ENCODE results near the gene PRAMEF20.

Gene PRAMEF20

DNA sequence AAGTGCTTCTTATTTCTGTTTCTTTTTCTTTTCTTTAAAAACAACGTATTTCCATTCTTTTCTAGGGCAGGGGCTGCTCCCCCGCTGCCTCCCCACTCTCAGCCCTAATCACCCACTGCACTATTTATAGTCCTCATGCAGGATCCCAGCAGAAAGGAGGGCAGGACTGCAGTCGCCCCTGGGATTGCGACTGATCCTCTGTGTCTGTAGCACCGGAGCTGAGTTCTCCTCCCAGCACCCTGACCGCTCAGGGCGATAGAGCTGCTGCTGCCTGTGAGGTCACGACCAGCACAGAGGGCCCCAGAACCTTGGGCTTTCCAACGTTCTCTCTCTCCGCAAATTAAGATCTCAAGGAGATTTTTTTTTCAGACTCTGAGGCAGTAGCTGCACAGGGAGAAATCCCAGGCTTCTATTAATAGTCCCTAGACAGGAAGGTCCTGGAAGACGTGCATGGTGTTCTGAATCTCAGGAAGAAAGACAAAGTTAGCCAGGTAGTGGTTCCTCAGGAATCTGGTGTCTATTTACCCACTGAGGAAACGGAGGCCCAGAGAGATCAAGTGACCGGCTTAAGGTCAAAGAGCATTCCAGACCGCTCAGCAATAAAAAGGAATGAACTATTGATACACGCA, 46.8 kb downstream of the PRAMEF20 start:
- Histone ChIP-seq H4K20me1 (ENCODE audit: insufficient read depth, low read length) (no peaks in the 10 kb centered on the region), H3K4me2 (ENCODE audit: low read length) (no peak overlapping the region), H3K9me3 (ENCODE audit: low read length) (no peaks in the 10 kb centered on the region), H3K27ac (ENCODE audit: low read depth, low read length, poor library complexity, severe bottlenecking) (no peak overlapping the region), H3K4me1 (ENCODE audit: insufficient read depth, low read length, severe bottlenecking) (no peaks in the 10 kb centered on the region), H3K9me2 (ENCODE audit: low read depth, low read length) (no peaks in the 10 kb centered on the region), H3K36me3 (ENCODE audit: insufficient read depth, low read length) (no peaks in the 10 kb centered on the region), H3K79me2 (ENCODE audit: insufficient read depth, low read length) (no peaks in the 10 kb centered on the region), H3K9ac (ENCODE audit: low read length) (no peak overlapping the region), H2AFZ (ENCODE audit: low read length) (no peak overlapping the region), H3K27me3 (ENCODE audit: insufficient read depth, low read length) (no peaks in the 10 kb centered on the region), H3K4me3 (ENCODE audit: low read depth, low read length, poor library complexity, severe bottlenecking) (no peak overlapping the region), H3F3A (ENCODE audit: insufficient read depth, low read length) (no peaks in the 10 kb centered on the region)
- TF ChIP-seq EZH2 (IDR thresholded peaks at IDR 0.05; ENCODE audit: borderline replicate concordance, low read length) = no peak
- TF ChIP-seq, protein P1, sequence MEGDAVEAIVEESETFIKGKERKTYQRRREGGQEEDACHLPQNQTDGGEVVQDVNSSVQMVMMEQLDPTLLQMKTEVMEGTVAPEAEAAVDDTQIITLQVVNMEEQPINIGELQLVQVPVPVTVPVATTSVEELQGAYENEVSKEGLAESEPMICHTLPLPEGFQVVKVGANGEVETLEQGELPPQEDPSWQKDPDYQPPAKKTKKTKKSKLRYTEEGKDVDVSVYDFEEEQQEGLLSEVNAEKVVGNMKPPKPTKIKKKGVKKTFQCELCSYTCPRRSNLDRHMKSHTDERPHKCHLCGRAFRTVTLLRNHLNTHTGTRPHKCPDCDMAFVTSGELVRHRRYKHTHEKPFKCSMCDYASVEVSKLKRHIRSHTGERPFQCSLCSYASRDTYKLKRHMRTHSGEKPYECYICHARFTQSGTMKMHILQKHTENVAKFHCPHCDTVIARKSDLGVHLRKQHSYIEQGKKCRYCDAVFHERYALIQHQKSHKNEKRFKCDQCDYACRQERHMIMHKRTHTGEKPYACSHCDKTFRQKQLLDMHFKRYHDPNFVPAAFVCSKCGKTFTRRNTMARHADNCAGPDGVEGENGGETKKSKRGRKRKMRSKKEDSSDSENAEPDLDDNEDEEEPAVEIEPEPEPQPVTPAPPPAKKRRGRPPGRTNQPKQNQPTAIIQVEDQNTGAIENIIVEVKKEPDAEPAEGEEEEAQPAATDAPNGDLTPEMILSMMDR (IDR thresholded peaks at IDR 0.05; ENCODE audit: low read length) = no peak

DNA sequence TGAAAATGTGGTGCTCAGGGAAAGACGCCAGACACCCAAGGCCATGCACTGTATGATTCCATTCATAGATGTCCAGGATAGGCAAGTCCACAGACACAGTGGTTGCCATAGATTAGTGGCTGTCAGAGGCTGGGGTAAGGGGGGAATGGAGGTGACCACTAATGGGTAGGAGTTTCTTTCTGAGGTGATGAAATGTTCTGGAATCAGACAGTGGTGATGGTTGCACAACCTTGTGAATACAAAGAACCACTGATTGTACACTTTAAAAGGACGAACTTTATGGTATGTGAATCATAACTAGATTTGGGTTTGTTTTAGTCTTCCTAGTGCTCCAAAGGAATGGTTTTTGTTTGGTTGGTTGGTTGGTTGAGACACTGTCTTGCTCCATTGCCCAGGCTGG, 51.7 kb downstream of the PRAMEF20 start:
- Histone ChIP-seq H3K4me2 (ENCODE audit: low read length) (no peak overlapping the region), H3K4me1 (ENCODE audit: insufficient read depth, low read length, severe bottlenecking) (no peaks in the 10 kb centered on the region), H2AFZ (ENCODE audit: low read length) (no peak overlapping the region), H4K20me1 (ENCODE audit: insufficient read depth, low read length) (no peaks in the 10 kb centered on the region), H3K9me2 (ENCODE audit: low read depth, low read length) (no peaks in the 10 kb centered on the region), H3K9ac (ENCODE audit: low read length) (no peak overlapping the region), H3F3A (ENCODE audit: insufficient read depth, low read length) (no peaks in the 10 kb centered on the region), H3K27ac (ENCODE audit: low read depth, low read length, poor library complexity, severe bottlenecking) (no peak overlapping the region), H3K27me3 (ENCODE audit: insufficient read depth, low read length) (no peaks in the 10 kb centered on the region), H3K4me3 (ENCODE audit: low read depth, low read length, poor library complexity, severe bottlenecking) (no peak overlapping the region), H3K36me3 (ENCODE audit: insufficient read depth, low read length) (no peaks in the 10 kb centered on the region), H3K79me2 (ENCODE audit: insufficient read depth, low read length) (no peaks in the 10 kb centered on the region), H3K9me3 (ENCODE audit: low read length) (no peaks in the 10 kb centered on the region)
- TF ChIP-seq, protein P1 (IDR thresholded peaks at IDR 0.05; ENCODE audit: low read length) = no peak
- no peak for TF ChIP-seq EZH2 (IDR thresholded peaks at IDR 0.05; ENCODE audit: borderline replicate concordance, low read length)

DNA sequence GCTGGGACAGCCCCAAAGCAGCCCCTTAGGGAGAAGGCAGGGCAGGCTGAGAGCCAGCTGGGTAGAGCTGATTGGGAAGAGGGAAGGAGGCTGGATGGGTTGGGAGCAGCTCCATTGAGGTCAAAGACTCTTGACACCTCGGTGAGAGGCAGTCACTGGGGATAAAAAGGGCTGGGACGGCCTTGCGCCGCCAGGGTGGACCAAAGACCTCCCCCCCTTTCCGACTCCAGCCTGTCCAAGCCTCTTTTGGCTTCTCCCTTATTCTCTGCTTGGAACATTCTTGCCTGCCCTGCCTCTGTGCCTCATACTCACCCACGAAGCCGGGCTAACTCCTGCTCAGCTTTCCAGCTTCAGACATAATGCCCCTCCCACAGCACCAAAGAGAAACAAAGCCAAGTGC, 52.4 kb downstream of the PRAMEF20 start:
- H3K79me2 ChIP-seq (ENCODE audit: insufficient read depth, low read length) = no peaks in the 10 kb centered on the region
- no peaks in the 10 kb centered on the region for H4K20me1 ChIP-seq (ENCODE audit: insufficient read depth, low read length)
- no peak for TF ChIP-seq EZH2 (IDR thresholded peaks at IDR 0.05; ENCODE audit: borderline replicate concordance, low read length)
- TF ChIP-seq, protein P1 (IDR thresholded peaks at IDR 0.05; ENCODE audit: low read length) = no peak
- H3K27ac ChIP-seq (ENCODE audit: low read depth, low read length, poor library complexity, severe bottlenecking) = no peak overlapping the region
- H3K36me3 ChIP-seq (ENCODE audit: insufficient read depth, low read length) = no peaks in the 10 kb centered on the region
- no peaks in the 10 kb centered on the region for H3F3A ChIP-seq (ENCODE audit: insufficient read depth, low read length)
- H3K9me2 ChIP-seq (ENCODE audit: low read depth, low read length) = no peaks in the 10 kb centered on the region
- H3K4me1 ChIP-seq (ENCODE audit: insufficient read depth, low read length, severe bottlenecking) = no peaks in the 10 kb centered on the region
- H3K4me3 ChIP-seq (ENCODE audit: low read depth, low read length, poor library complexity, severe bottlenecking) = no peak overlapping the region
- no peaks in the 10 kb centered on the region for H3K27me3 ChIP-seq (ENCODE audit: insufficient read depth, low read length)
- no peaks in the 10 kb centered on the region for H3K9me3 ChIP-seq (ENCODE audit: low read length)
- H3K9ac ChIP-seq (ENCODE audit: low read length) = no peak overlapping the region
- H2AFZ ChIP-seq (ENCODE audit: low read length) = no peak overlapping the region
- no peak overlapping the region for H3K4me2 ChIP-seq (ENCODE audit: low read length)
